T47D (cell line): ENCODE data around the gene SKAP2.

Source experiments
- DNase-seq, 2 experiments: peaks; one replicate each; pipeline versions ENCODE4 v3.0.0 to v3.0.0-alpha.2; 2011 to 2012; ENCODE audit warnings: low read depth in 1 of 2, low spot score in 1 of 2
- JUND ChIP-seq: IDR thresholded peaks from 2 replicates; pipeline ENCODE4 v1.6.1; 2012; ENCODE audit warnings: low read depth
- in situ Hi-C: cut with HindIII; loops from 2 replicates; pipeline ENCODE4 v1.10.0; 2016; ENCODE audit warnings: low sequenced_read_pairs, low pct_unique_long_range_greater_than_20kb

Gene SKAP2

GRCh38 chr7:26784118-26784517, 80.3 kb downstream of the SKAP2 start:
- no peak for DNase-seq
- in situ Hi-C loops, result no loop called here
- TF ChIP-seq JUND, result no peak

DNA sequence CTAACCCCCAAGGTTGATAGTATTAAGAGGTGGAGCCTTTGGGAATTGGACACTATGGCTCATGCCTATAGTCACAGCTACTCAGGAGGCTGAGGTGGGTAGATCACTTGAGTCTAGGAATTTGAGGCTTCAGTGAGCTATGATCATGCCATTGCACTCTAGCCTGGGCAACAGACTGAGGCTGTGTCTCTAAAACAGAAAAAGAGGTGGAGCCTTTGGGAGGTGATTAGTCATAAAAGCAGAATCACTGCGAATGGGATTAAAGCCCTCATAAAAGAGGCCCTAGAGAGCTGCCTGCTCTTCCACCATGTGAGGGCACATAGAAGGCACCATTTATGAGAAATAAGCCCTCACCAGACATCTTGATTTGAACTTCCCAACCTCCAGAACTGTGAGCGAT, 81.9 kb downstream of the SKAP2 start:
- no peak for DNase-seq
- in situ Hi-C loops, result no loop called here
- no peak for TF ChIP-seq JUND

GRCh38 chr7:26779978-26780595, 84.3 kb downstream of the SKAP2 start:
- no peak for DNase-seq
- in situ Hi-C loops, result no loop called here

DNA sequence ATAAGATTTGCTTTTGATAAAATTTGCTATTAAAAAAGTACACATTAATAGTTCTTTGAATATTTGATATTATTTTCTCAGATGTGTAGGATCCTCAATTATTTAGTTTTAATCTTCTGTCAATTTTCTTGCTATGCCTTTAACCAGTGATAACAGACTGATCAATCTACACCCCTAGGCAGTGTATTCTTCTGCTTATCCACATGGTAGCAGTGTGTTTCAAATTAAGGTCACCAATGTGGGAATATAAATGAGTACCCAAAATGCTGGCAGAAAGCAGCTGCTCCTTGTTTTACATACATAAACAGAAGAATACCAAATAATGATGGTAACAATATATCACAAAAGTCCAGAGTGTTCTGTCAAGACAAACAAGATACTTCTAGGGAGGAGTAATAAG, 87.0 kb downstream of the SKAP2 start:
- DNase-seq, result no peak
- in situ Hi-C loops, result no loop called here
- no peak for TF ChIP-seq JUND

More at GRCh38 chr7:26779978-26780595, 84.3 kb downstream of the SKAP2 start:
- no peak for TF ChIP-seq JUND

DNA sequence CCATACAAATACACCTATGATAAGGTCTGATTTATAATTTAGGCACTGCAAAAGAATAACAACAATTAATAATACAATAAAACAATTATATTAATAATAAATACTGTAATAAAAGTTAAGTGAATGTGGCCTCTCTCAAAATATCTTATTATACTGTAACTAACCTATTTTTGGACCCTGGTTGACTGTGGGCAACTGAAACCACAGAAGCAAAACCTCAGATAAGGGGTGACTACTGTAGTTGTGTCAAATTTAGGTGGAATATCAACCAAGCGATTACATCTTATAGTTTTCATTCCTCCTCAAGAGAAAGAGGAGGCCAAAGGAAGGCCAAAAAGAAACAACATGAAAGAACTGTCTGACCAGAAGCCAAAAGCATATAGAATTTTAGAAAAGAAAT, 103.9 kb downstream of the SKAP2 start:
- no peak for TF ChIP-seq JUND
- no peak for DNase-seq
- in situ Hi-C loops, result no loop called here

GRCh38 chr7:26759108-26759507, 105.3 kb downstream of the SKAP2 start:
- DNase-seq, result no peak
- no peak for TF ChIP-seq JUND
- in situ Hi-C loops, result no loop called here

DNA sequence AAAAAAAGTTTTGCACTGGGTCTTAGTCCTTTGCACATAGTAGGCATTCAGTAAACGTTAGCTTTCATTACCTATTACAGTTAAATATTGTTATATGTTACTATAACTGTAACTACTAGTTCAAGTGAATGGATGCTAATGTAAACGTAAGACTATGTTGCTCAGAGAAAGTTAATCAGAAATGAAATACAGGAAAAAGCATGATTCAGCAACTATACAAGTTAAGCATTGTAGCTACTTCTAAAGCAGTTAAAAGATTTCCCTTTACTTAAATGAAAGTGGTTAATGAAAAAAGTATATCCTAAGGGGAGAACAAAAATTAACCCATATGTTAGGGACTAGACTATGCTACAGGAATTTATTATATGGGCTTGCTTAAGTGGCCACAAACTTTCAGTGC, 121.2 kb downstream of the SKAP2 start:
- no peak for DNase-seq
- TF ChIP-seq JUND, result no peak
- in situ Hi-C loops, result no loop called here

DNA sequence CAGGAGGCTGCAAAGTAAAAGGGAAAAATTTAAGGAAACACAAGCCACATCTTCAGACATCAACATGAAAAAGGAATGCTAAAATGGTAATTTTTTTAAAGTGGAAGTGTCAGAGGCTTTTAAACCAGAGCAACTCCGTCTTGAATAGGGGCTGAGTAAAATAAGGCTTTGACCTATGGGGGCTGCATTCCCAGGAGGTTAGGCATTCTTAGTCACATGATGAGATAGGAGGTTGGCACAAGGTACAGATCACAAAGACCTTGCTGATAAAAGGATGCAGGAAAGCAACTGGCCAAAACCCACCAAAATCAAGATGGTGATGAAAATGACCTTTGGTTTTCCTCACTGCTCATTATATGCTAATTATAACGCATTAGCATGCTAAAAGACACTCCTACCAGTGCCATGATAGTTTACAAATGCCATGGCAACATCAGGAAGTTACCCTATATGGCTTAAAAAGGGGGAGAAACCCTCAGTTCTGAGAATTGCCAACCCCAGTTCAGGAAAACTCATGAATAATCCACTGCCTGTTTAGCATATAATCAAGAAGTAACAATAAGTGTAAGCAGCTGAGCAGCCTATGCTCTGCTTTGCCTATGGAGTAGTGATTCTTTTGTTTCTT, 128.3 kb downstream of the SKAP2 start:
- no peak for DNase-seq
- no peak for TF ChIP-seq JUND
- in situ Hi-C loops, result no loop called here

DNA sequence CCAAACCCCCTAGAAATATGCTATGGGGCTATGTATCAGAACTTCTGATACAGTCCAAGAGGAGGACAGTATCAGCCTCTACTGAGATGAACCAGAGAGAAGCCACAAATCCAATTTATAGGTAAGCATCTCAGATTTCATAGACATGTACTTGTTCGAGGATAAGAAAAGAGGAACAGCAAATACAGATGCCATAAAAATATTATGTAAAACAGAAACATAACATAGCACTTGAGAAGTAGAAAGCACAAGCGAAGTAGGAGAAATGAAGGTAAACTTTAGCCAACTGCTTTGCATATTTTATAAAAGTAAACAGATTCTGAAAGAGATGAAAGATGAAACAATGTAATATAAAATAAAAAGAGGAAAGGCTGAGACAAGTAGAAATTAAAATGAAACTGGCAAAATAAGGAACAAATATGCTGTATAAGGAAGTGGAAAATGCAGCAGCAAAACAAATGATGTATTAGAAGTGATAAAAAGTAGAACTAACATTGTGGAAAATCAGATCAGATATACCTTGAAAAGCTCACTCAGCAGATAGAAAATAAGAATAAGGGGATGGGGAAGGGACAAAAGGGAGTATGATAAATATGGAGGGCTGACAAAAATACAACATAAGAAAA, 135.1 kb downstream of the SKAP2 start:
- DNase-seq, result no peak
- in situ Hi-C loops, result no loop called here
- no peak for TF ChIP-seq JUND

GRCh38 chr7:26726051-26726450, 138.3 kb downstream of the SKAP2 start:
- in situ Hi-C loops, result no loop called here
- no peak for DNase-seq
- no peak for TF ChIP-seq JUND

DNA sequence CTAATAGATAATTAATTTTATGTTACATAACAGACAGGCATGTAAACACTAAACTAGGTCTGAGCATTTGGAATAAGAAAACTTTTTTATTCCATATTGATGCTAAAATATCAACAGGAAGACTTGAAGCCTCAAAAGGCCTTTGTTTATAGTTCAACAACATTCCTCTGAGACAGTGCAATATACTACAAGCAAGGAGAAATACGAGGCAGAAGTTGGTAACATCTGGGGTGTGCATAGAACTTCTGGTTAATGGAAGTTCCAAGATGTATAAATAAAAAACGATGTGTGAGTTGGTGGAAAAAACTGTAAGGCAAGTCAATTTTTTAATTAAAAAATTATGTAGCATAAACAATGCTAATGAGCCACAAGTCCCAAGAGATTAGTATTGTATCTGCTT, 139.6 kb downstream of the SKAP2 start:
- DNase-seq, result no peak
- in situ Hi-C loops, result no loop called here
- TF ChIP-seq JUND, result no peak

GRCh38 chr7:26723129-26723528, 141.3 kb downstream of the SKAP2 start:
- in situ Hi-C loops, result no loop called here
- DNase-seq, result peak in 1 of 2 experiments; percentile 40
- TF ChIP-seq JUND, result no peak

- no peak for DNase-seq
- in situ Hi-C loops, result no loop called here
Observed at GRCh38 chr7:26721450-26721849, 142.9 kb downstream of the SKAP2 start.

More at GRCh38 chr7:26721450-26721849, 142.9 kb downstream of the SKAP2 start:
- TF ChIP-seq JUND, result no peak
